Heart left ventricle (tissue), 13 donors: Measurements from ENCODE around the gene OPN3.

Experiments
- POLR2A ChIP-seq, 2 donors: fragments of 450-650 bp; IDR thresholded peaks; one replicate each; pipeline ENCODE4 v1.6.1; 2017; ENCODE audit warnings: antibody characterized with exemption in 2 of 2, mild to moderate bottlenecking in 2 of 2, moderate library complexity in 2 of 2
- TF ChIP-seq, protein P1 (sequence below), 12 donors: fragments of 200-600 bp; sonication (generic) in 4 of 12; IDR thresholded peaks; one replicate each; pipeline versions ENCODE4 v1.5.0 to v1.8.0; 2018 to 2022; ENCODE audit warnings: antibody characterized with exemption in 12 of 12, mild to moderate bottlenecking in 5 of 12
- donor health status: ischemic (EF 13 %, LVEDD 7.1; RV severe dilation, severe dysfunction).
- donor health status: DM: no; HTN: yes; CAD: no.
- donor health status: DM: no; HTN: no; CAD: no.
- donor health status: ischemic (EF 25% LVEDD 6.9; RV normal size, moderate dysfunction).
- donor health status: ischemic (EF 25% LVEDD 5.7; RV mildly dilated, moderate dysfunction).
- donor health status: ischemic (EF 35%, LVEDD 5.7; RV mildly dilated, moderate dysfunction).
- donor health status: nonischemic (EF 11% LVEDD 7.7; RV severe dilation, severe dysfunction).
- donor health status: DM: yes; HTN: yes; CAD: no.
- donor health status: PGD.
- donor health status: ischemic (EF 29% LVEDD 5.4; RV normal size, mild dysfunction).
- donor health status: nonischemic (EF 23%, LVEDD 6.1; RV moderate dilation, normal function).

DNA sequence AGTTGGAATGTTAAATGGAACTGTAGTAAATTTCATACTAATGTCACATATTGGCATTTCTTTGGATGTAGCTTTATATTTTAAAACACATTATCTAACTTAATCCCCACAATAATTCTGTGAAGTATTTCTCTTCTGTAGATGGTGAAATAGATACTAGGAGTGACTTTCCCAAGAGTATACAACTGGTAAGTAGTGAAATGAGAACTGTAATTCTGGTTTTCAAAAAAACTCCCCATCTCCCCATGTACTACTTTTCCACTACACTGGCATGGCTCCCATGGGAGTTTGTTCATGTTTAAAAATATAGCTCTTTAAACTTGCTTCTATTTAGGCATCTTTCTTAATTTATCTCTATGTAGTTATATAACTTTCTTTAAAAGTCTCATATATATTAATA lies 10.2 kb downstream of the OPN3 start:
- no peak for TF ChIP-seq POLR2A (IDR thresholded peaks at IDR 0.05)
- TF ChIP-seq, protein P1, sequence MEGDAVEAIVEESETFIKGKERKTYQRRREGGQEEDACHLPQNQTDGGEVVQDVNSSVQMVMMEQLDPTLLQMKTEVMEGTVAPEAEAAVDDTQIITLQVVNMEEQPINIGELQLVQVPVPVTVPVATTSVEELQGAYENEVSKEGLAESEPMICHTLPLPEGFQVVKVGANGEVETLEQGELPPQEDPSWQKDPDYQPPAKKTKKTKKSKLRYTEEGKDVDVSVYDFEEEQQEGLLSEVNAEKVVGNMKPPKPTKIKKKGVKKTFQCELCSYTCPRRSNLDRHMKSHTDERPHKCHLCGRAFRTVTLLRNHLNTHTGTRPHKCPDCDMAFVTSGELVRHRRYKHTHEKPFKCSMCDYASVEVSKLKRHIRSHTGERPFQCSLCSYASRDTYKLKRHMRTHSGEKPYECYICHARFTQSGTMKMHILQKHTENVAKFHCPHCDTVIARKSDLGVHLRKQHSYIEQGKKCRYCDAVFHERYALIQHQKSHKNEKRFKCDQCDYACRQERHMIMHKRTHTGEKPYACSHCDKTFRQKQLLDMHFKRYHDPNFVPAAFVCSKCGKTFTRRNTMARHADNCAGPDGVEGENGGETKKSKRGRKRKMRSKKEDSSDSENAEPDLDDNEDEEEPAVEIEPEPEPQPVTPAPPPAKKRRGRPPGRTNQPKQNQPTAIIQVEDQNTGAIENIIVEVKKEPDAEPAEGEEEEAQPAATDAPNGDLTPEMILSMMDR (IDR thresholded peaks at IDR 0.05), result no peak
